ENCODE results near the gene FAM20B. TPM values are rescaled to one million over a fixed set of nuclear protein-coding genes. Genes with fewer than 3 reads are reported as not detected.
A peak's percentile ranks its signal among the peaks of the same experiment; 100 is the strongest.

The FAM20B gene
- total RNA-seq, 4 donors from 2014 or later, result 19.7 to 43.7 (median 32.6) TPM

GRCh38 chr1:179031284-179031683 is 5.6 kb downstream of the FAM20B start:
- Histone ChIP-seq H3K27me3 (no peaks in the 10 kb centered on the region), H3K36me3 (no peaks in the 10 kb centered on the region), H3K27ac (peak overlapping the region; percentile 32 to 99 (median 72)), H3K9me3 (no peaks in the 10 kb centered on the region), H3K4me3 (peak overlapping the region in 1 of 4 donors; percentile 8), H3K4me1 (peaks cover 79 to 81% of the 10 kb centered on the region in 2 donors)
- intact Hi-C loops (cut with DNase I; ENCODE audit: low total_unique reads) (no loop called here), in situ Hi-C loops (cut with MboI; ENCODE audit: low sequenced_read_pairs in 4 of 4) (no loop called here)
- no peak for TF ChIP-seq POLR2A (IDR thresholded peaks at IDR 0.05)
- no peak for TF ChIP-seq CTCF (IDR thresholded peaks at IDR 0.05 in 4 of 5, conservative IDR thresholded peaks at IDR 0.05 in 1 of 5)
- ATAC-seq (no peak), DNase-seq (no peak)

GRCh38 chr1:179031855-179032513 is 6.3 kb downstream of the FAM20B start:
- Histone ChIP-seq H3K27ac (peak overlapping the region; percentile 32 to 99 (median 72)), H3K4me3 (peak overlapping the region in 1 of 4 donors; percentile 8), H3K4me1 (peaks cover 76 to 80% of the 10 kb centered on the region in 2 donors), H3K9me3 (no peaks in the 10 kb centered on the region), H3K27me3 (no peaks in the 10 kb centered on the region), H3K36me3 (no peaks in the 10 kb centered on the region)
- ATAC-seq, result peak; percentile 74 to 78
- DNase-seq, result peak in 1 of 2 donors; percentile 55
- in situ Hi-C loops (cut with MboI; ENCODE audit: low sequenced_read_pairs in 4 of 4), result no loop called here
- intact Hi-C loops (cut with DNase I; ENCODE audit: low total_unique reads), result no loop called here
- TF ChIP-seq CTCF (IDR thresholded peaks at IDR 0.05 in 4 of 5, conservative IDR thresholded peaks at IDR 0.05 in 1 of 5) (no peak), POLR2A (IDR thresholded peaks at IDR 0.05) (no peak)

- Histone ChIP-seq H3K27me3 (no peaks in the 10 kb centered on the region), H3K36me3 (no peaks in the 10 kb centered on the region), H3K9me3 (no peaks in the 10 kb centered on the region), H3K27ac (peak overlapping the region in 2 of 4 donors; percentile 27 to 76), H3K4me3 (no peak overlapping the region), H3K4me1 (peaks cover 67 to 79% of the 10 kb centered on the region in 2 donors)
- TF ChIP-seq CTCF (IDR thresholded peaks at IDR 0.05 in 4 of 5, conservative IDR thresholded peaks at IDR 0.05 in 1 of 5), result no peak
- no peak for TF ChIP-seq POLR2A (IDR thresholded peaks at IDR 0.05)
- in situ Hi-C loops (cut with MboI; ENCODE audit: low sequenced_read_pairs in 4 of 4), result no loop called here
- DNase-seq, result no peak
- ATAC-seq, result no peak
- intact Hi-C loops (cut with DNase I; ENCODE audit: low total_unique reads), result no loop called here
Measured at GRCh38 chr1:179034720-179035119, 9.0 kb downstream of the FAM20B start.

- Histone ChIP-seq H3K36me3 (no peaks in the 10 kb centered on the region), H3K27ac (no peak overlapping the region), H3K27me3 (no peaks in the 10 kb centered on the region), H3K4me3 (no peak overlapping the region), H3K4me1 (peaks cover 45 to 57% of the 10 kb centered on the region in 2 donors), H3K9me3 (no peaks in the 10 kb centered on the region)
- no peak for DNase-seq
- no peak for TF ChIP-seq CTCF (IDR thresholded peaks at IDR 0.05 in 4 of 5, conservative IDR thresholded peaks at IDR 0.05 in 1 of 5)
- TF ChIP-seq POLR2A (IDR thresholded peaks at IDR 0.05), result no peak
- no peak for ATAC-seq
- in situ Hi-C loops (cut with MboI; ENCODE audit: low sequenced_read_pairs in 4 of 4) (no loop called here), intact Hi-C loops (cut with DNase I; ENCODE audit: low total_unique reads) (no loop called here)
Measured at GRCh38 chr1:179036844-179037465, 11.3 kb downstream of the FAM20B start.

Measured in gastrocnemius medialis (tissue), 4 donors.